Measurements from ENCODE around the gene RHOV. TPM values are rescaled to one million over a fixed set of nuclear protein-coding genes. Genes with fewer than 3 reads are reported as not detected.

The RHOV gene
- polyA plus RNA-seq, 1 donor from 2014 or later: 2.8 TPM

DNA sequence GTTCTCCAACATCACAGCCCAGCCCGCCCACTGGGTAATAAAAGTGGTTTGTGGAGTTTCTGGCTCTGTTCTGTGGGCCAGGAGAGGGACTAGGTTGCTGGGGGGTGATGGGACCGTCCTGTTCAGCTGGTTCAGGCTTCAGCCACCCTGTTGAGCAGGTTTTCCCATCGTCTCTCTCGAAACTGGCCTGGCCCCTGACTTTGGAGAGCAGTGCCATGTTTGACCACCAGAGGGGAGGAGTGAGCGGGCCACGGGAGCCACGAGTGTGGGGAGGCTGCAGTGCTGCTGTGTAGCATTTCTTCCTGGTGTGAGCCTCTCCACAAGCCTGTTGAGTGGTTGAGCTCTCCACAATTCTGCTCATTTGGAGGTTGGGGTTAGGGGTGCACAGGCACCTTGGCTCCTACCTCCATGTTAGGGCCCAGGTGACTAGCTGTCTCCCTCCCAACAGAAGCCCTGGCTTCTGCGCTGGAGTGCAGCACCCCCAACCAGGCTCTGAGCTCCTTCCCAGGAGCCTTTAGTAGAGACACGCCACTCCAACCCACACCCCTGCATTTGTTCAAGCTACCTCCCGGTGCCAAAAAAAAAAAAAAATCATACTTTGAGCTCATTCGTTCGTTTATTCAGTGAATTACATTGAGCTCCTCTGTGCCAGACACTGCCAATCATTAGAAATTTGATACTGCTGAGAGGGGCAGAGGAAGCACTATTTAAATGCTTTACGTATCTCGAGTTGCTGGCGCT, 16.3 kb downstream of the RHOV start:
- Histone ChIP-seq H2AFZ (ENCODE audit: low read depth, low read length) (no peak overlapping the region), H3F3A (ENCODE audit: insufficient read depth, low read length, poor library complexity, severe bottlenecking) (no peaks in the 10 kb centered on the region), H3K79me2 (replicated peaks; ENCODE audit: insufficient read depth, low read length) (no peaks in the 10 kb centered on the region), H3K27ac (ENCODE audit: low read length) (no peak overlapping the region), H4K20me1 (ENCODE audit: insufficient read depth) (no peaks in the 10 kb centered on the region), H3K9me3 (ENCODE audit: low read length) (no peaks in the 10 kb centered on the region), H3K9ac (ENCODE audit: low read length) (no peak overlapping the region), H3K4me2 (ENCODE audit: low read length) (no peak overlapping the region), H3K9me2 (ENCODE audit: insufficient read depth, low read length) (no peaks in the 10 kb centered on the region), H3K4me3 (ENCODE audit: low read length) (no peak overlapping the region), H3K27me3 (ENCODE audit: insufficient read depth, low read depth, low read length) (no peaks in the 10 kb centered on the region), H3K36me3 (ENCODE audit: insufficient read depth, low read length) (no peaks in the 10 kb centered on the region)
- TF ChIP-seq EP300 (conservative IDR thresholded peaks at IDR 0.05; ENCODE audit: poor library complexity, severe bottlenecking): no peak
- TF ChIP-seq, protein P1, sequence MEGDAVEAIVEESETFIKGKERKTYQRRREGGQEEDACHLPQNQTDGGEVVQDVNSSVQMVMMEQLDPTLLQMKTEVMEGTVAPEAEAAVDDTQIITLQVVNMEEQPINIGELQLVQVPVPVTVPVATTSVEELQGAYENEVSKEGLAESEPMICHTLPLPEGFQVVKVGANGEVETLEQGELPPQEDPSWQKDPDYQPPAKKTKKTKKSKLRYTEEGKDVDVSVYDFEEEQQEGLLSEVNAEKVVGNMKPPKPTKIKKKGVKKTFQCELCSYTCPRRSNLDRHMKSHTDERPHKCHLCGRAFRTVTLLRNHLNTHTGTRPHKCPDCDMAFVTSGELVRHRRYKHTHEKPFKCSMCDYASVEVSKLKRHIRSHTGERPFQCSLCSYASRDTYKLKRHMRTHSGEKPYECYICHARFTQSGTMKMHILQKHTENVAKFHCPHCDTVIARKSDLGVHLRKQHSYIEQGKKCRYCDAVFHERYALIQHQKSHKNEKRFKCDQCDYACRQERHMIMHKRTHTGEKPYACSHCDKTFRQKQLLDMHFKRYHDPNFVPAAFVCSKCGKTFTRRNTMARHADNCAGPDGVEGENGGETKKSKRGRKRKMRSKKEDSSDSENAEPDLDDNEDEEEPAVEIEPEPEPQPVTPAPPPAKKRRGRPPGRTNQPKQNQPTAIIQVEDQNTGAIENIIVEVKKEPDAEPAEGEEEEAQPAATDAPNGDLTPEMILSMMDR (IDR thresholded peaks at IDR 0.05; ENCODE audit: poor library complexity, severe bottlenecking): peak; percentile 81
- no peak for TF ChIP-seq TAF1 (IDR thresholded peaks at IDR 0.05; ENCODE audit: low read depth)
- TF ChIP-seq RAD21 (conservative IDR thresholded peaks at IDR 0.05): peak; percentile 68
- peak; percentile 78 for TF ChIP-seq SMC3 (conservative IDR thresholded peaks at IDR 0.05; ENCODE audit: poor library complexity)
- TF ChIP-seq EZH2 (IDR thresholded peaks at IDR 0.05; ENCODE audit: borderline replicate concordance, insufficient read depth, low read length, poor library complexity, severe bottlenecking): no peak
- peak; percentile 16 for TF ChIP-seq MXI1 (conservative IDR thresholded peaks at IDR 0.05; ENCODE audit: poor library complexity, severe bottlenecking)

GRCh38 chr15:40856746-40857145, 17.3 kb downstream of the RHOV start:
- no peak overlapping the region for H3K4me2 ChIP-seq (ENCODE audit: low read length)
- no peaks in the 10 kb centered on the region for H3K36me3 ChIP-seq (ENCODE audit: insufficient read depth, low read length)
- H3K79me2 ChIP-seq (replicated peaks; ENCODE audit: insufficient read depth, low read length): no peaks in the 10 kb centered on the region
- no peaks in the 10 kb centered on the region for H4K20me1 ChIP-seq (ENCODE audit: insufficient read depth)
- H2AFZ ChIP-seq (ENCODE audit: low read depth, low read length): no peak overlapping the region
- no peak overlapping the region for H3K9ac ChIP-seq (ENCODE audit: low read length)
- no peaks in the 10 kb centered on the region for H3K27me3 ChIP-seq (ENCODE audit: insufficient read depth, low read depth, low read length)
- TF ChIP-seq RAD21 (conservative IDR thresholded peaks at IDR 0.05) (no peak), EZH2 (IDR thresholded peaks at IDR 0.05; ENCODE audit: borderline replicate concordance, insufficient read depth, low read length, poor library complexity, severe bottlenecking) (no peak), REST (IDR thresholded peaks at IDR 0.05; ENCODE audit: borderline replicate concordance) (no peak), TAF1 (IDR thresholded peaks at IDR 0.05; ENCODE audit: low read depth) (no peak), SMC3 (conservative IDR thresholded peaks at IDR 0.05; ENCODE audit: poor library complexity) (no peak), MXI1 (conservative IDR thresholded peaks at IDR 0.05; ENCODE audit: poor library complexity, severe bottlenecking) (no peak), POLR2AphosphoS5 (IDR thresholded peaks at IDR 0.05) (no peak), EP300 (conservative IDR thresholded peaks at IDR 0.05; ENCODE audit: poor library complexity, severe bottlenecking) (no peak)
- TF ChIP-seq, protein P1 (IDR thresholded peaks at IDR 0.05; ENCODE audit: poor library complexity, severe bottlenecking): no peak
- no peaks in the 10 kb centered on the region for H3K9me3 ChIP-seq (ENCODE audit: low read length)
- H3K4me3 ChIP-seq (ENCODE audit: low read length): no peak overlapping the region
- no peak overlapping the region for H3K27ac ChIP-seq (ENCODE audit: low read length)
- no peaks in the 10 kb centered on the region for H3F3A ChIP-seq (ENCODE audit: insufficient read depth, low read length, poor library complexity, severe bottlenecking)
- no peaks in the 10 kb centered on the region for H3K9me2 ChIP-seq (ENCODE audit: insufficient read depth, low read length)
